Fibroblast of villous mesenchyme (primary cell): Measurements from ENCODE around the gene MINDY4. TPM values are rescaled to one million over a fixed set of nuclear protein-coding genes. Genes with fewer than 3 reads are reported as not detected.

Experiments
- DNase-seq: peaks from one replicate; pipeline ENCODE4 v3.0.0-alpha.2; 2010; ENCODE audit warnings: low read depth
- H3K4me3 ChIP-seq: 2 replicates; pipeline ENCODE4 v1.5.1; 2011; ENCODE audit warnings: low read depth, mild to moderate bottlenecking, low read length
- CTCF ChIP-seq: IDR thresholded peaks from 2 replicates; pipeline ENCODE4 v1.5.1; 2012; ENCODE audit warnings: low read depth, mild to moderate bottlenecking, low read length; ENCODE audit not compliant: insufficient read depth
- total RNA-seq: library from RNA; depleted of rRNA; stranded (reverse); fragments of >200 nt; gene quantifications from 2 replicates; pipeline ENCODE4 v1.2.3, GENCODE V29; 2012

MINDY4 gene
- total RNA-seq, 1 donor = 17.3 TPM

GRCh38 chr7:30728591-30729100 is 42.6 kb upstream of the MINDY4 start:
- no peak overlapping the region for H3K4me3 ChIP-seq
- TF ChIP-seq CTCF = no peak
- DNase-seq = no peak

- DNase-seq = no peak
- H3K4me3 ChIP-seq = no peak overlapping the region
- TF ChIP-seq CTCF = no peak
Observed at GRCh38 chr7:30729642-30730041, 41.6 kb upstream of the MINDY4 start.

DNA sequence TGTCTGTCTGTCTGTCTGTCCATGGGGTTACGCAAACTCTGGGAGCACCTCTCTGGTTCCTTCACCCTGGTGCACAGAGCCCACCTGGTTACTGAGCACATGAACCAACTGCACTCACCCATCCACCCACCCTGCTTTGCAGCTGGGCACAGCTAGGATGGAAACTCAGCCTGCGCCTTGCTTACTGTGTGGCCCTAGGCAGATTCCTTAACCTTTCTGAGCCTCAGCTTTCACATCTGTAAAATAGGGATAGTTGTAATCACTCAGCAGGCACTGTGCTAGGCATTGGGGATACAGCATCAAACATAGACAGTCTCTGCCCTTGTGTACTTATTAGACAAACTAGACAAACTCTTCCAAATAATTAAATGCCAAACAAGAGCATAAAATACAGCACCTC is 41.1 kb upstream of the MINDY4 start:
- no peak for DNase-seq
- H3K4me3 ChIP-seq = no peak overlapping the region
- TF ChIP-seq CTCF = no peak

DNA sequence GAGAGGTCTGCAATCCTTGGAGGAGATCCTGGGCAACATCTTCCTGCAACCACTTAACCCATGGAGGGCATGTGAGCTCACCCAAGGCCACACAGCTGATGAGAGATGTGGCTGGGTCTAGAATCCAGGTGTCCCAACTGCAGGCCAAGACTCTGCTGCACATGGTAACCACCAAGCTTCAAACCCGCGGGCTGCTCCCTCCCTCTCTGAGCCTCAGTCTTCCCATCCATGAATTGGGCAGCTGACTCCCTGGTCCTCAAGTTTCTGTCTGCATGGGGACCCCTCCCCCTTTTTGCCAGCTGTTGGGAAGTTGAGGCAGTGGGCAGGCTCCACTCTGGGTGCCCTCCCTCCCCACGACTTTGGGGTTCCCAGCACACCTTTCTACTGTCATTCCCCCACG is 40.2 kb upstream of the MINDY4 start:
- no peak for TF ChIP-seq CTCF
- no peak overlapping the region for H3K4me3 ChIP-seq
- DNase-seq = no peak

DNA sequence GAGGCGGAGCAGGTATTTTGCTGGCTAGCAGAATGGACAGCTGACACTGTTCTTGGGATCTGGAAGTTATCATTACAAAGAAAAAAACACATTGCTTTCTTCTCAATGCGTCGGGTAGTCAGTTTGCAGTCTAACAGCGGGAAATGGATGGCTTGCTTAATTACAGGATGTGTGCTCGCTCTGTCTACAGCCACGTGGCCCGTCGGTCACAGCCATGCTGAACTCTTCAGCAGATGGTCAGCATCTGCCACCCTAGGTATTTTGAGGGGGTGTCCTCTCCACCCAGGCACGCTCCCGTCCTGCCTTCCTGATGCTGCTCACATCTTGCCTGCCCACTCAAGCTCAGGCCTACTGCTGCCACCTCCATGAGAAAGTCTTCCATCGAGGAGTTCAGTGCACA is 39.6 kb upstream of the MINDY4 start:
- no peak for TF ChIP-seq CTCF
- H3K4me3 ChIP-seq = no peak overlapping the region
- no peak for DNase-seq

GRCh38 chr7:30732606-30733005 is 38.6 kb upstream of the MINDY4 start:
- DNase-seq = no peak
- no peak overlapping the region for H3K4me3 ChIP-seq
- TF ChIP-seq CTCF = no peak

GRCh38 chr7:30733216-30733615 is 38.0 kb upstream of the MINDY4 start:
- no peak overlapping the region for H3K4me3 ChIP-seq
- no peak for TF ChIP-seq CTCF
- DNase-seq = no peak
